Duodenal mucosa (tissue), 2 donors: ENCODE measurements around the gene ELAVL3.

Experiments used
- H3K27ac ChIP-seq: one replicate; pipeline ENCODE4 v1.7.0; 2013; ENCODE audit warnings: low read depth, low read length
- H3K27me3 ChIP-seq, 2 donors: one replicate each; pipeline ENCODE4 v1.7.0; 2013; ENCODE audit warnings: low read length in 2 of 2, control low read depth in 1 of 2; ENCODE audit not compliant: insufficient read depth in 2 of 2, control insufficient read depth in 1 of 2
- H3K36me3 ChIP-seq, 2 donors: one replicate each; pipeline ENCODE4 v1.7.0; 2013; ENCODE audit warnings: low read length in 2 of 2, control low read depth in 1 of 2; ENCODE audit not compliant: insufficient read depth in 2 of 2, control insufficient read depth in 1 of 2
- H3K4me1 ChIP-seq, 2 donors: one replicate each; pipeline ENCODE4 v1.7.0; 2013; ENCODE audit warnings: low read length in 2 of 2, control low read depth in 1 of 2; ENCODE audit not compliant: insufficient read depth in 2 of 2, control insufficient read depth in 1 of 2
- H3K4me3 ChIP-seq, 2 donors: one replicate each; pipeline ENCODE4 v1.7.0; 2013; ENCODE audit warnings: low read length in 2 of 2, low read depth in 1 of 2
- H3K9ac ChIP-seq, 2 donors: one replicate each; pipeline ENCODE4 v1.7.0; 2013; ENCODE audit warnings: low read length in 2 of 2, low read depth in 1 of 2
- H3K9me3 ChIP-seq, 2 donors: one replicate each; pipeline ENCODE4 v1.7.0; 2013; ENCODE audit warnings: low read length in 2 of 2, control low read depth in 1 of 2; ENCODE audit not compliant: control insufficient read depth in 1 of 2

Gene ELAVL3

DNA sequence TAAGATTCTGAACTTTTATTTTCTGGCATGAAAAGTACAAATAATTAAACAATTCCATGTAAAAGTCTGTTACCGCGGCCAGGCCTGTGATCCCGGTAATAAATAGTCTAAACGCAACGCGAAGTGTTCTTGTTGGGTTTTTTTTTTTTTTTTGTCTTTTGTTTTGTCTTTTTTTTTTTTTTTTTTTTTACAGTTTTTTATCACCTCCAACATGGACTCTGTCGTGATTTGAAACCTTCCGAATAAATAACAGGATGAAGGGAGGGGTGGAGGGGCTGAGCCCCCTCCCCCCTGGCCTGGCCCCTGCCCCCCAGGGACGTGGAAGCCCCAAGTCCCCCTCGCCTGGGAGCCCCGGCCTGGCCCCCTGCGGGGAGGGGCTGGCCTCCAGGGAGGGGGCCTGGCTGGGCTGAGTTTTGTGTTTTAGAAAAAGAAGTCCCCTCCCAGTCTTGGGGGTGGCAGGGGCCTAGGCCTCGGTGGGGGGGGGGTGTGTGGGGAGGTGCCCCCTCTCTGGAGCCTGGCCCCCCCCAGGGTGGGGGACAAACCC, 29.4 kb downstream of the ELAVL3 start:
- Histone ChIP-seq H3K27me3 (no peaks in the 10 kb centered on the region), H3K4me1 (no peaks in the 10 kb centered on the region), H3K4me3 (no peak overlapping the region), H3K36me3 (peaks cover 0 to 33% of the 10 kb centered on the region in 2 donors), H3K9ac (no peak overlapping the region), H3K9me3 (no peaks in the 10 kb centered on the region), H3K27ac (no peak overlapping the region)

DNA sequence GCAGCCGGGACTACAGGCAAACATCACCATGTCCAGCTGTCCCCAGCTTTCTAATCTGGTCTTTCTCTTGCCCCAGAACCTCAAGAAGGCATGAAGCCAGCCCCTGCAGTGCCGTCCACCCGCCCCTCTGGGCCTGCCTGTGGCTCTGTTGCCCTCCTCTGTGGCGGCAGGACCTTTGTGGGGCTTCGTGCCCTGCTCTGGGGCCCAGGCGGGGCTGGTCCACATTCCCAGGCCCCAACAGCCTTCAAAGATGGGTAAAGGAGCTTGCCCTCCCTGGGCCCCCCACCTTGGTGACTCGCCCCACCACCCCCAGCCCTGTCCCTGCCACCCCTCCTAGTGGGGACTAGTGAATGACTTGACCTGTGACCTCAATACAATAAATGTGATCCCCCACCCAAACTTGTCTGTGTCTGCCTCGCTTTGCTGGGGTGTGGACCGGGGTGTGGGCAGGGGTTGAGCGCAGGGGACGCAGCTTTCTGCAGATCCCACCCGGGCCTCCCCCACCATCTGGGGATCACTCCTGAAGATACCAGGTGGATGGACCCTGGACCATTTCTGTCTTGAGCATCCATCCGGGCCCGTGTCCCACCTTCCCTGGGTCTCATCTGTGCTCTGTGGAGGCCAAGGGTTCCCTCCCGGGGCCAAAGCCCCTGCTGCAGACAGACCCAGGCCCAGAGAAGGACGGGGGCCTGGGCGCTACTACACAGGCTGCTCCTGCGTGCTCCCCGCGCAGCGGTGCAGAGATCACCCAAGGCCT, 30.1 kb downstream of the ELAVL3 start:
- H3K9ac ChIP-seq = no peak overlapping the region
- no peaks in the 10 kb centered on the region for H3K27me3 ChIP-seq
- H3K27ac ChIP-seq = no peak overlapping the region
- peaks cover 0 to 37% of the 10 kb centered on the region in 2 donors for H3K36me3 ChIP-seq
- H3K9me3 ChIP-seq = no peaks in the 10 kb centered on the region
- no peak overlapping the region for H3K4me3 ChIP-seq
- no peaks in the 10 kb centered on the region for H3K4me1 ChIP-seq

DNA sequence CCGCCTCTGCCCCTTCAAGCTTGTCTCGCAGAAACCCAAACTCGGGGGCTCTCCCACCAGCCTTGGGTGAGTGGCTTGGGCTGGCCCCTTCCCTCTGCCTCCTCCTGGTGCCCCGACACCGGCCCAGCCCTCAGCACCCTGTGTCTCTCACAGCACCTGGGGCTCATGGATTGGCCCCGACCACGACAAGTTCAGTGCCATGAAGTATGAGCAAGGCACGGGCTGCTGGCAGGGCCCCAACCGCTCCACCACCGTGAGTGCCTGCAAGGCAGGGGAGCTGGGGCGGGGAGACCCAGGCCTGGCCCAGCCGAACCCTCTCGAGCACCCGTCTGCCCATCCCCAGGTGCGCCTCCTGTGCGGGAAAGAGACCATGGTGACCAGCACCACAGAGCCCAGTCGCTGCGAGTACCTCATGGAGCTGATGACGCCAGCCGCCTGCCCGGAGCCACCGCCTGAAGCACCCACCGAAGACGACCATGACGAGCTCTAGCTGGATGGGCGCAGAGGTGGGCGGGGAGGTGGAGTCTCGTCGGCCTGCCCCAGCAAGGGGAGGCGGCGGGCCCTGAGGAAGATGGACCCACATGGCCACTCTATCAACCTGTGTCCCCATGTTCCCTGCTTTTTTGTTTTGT, 31.8 kb downstream of the ELAVL3 start:
- no peak overlapping the region for H3K4me3 ChIP-seq
- H3K27me3 ChIP-seq = no peaks in the 10 kb centered on the region
- no peaks in the 10 kb centered on the region for H3K9me3 ChIP-seq
- H3K9ac ChIP-seq = no peak overlapping the region
- H3K4me1 ChIP-seq = no peaks in the 10 kb centered on the region
- H3K36me3 ChIP-seq = peaks cover 5 to 54% of the 10 kb centered on the region in 2 donors
- no peak overlapping the region for H3K27ac ChIP-seq

DNA sequence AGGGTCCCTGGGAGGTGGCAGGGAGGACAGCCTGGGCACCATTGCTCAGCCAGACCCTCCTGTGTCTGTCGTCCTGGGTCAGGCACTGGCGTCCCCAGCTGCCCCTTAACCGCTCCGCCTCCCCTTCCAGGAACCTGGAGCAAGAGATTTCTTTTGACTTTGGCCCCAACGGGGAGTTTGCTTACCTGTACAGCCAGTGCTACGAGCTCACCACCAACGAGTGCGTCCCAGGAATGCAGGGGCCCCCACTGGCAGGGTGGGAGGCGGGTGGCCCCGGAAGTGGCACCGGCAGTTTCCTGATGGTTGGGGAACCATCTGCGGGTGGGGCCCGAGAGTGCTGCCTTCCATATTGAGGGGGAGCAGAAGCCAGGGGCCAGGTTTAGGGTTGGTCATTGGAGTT, 32.4 kb downstream of the ELAVL3 start:
- H3K9me3 ChIP-seq = no peaks in the 10 kb centered on the region
- peaks cover 6 to 58% of the 10 kb centered on the region in 2 donors for H3K36me3 ChIP-seq
- no peaks in the 10 kb centered on the region for H3K27me3 ChIP-seq
- no peak overlapping the region for H3K4me3 ChIP-seq
- no peaks in the 10 kb centered on the region for H3K4me1 ChIP-seq
- no peak overlapping the region for H3K27ac ChIP-seq
- H3K9ac ChIP-seq = no peak overlapping the region

DNA sequence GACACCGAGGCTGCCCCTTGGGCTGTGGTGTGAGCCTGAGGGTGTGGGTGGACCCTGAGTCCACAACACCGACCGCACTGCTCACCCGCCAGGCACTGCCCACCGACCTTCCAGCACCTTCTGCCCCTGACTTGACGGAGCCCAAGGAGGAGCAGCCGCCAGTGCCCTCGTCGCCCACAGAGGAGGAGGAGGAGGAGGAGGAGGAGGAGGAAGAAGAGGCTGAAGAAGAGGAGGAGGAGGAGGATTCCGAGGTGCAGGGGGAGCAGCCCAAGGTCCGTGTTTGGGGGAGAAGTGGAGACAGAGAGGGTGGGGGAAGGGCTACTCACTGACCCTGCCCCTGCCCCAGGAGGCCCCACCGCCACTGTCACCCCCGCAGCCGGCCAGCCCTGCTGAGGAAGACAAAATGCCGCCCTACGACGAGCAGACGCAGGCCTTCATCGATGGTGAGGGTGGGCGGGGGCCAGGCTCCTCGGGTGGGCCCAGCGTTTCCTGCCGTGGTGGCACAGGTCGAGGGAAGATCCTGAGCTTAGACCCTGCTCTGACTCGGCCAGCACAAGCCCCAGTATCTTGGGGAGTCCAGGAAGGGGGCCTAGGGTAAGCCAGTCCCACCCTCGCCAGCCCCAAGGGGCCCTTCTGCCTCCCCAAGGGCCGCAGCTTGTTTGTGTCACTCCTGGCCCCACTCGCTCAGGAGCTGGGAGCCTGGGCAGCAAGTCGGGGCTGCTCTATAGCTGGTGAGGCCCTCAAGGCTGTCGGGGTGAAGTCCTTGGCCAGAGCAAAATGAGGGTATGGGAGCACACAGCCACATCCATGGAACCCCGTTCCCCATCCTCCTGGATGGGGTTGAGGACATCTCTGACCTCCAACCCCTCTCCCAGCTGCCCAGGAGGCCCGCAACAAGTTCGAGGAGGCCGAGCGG, 33.2 kb downstream of the ELAVL3 start:
- Histone ChIP-seq H3K27me3 (no peaks in the 10 kb centered on the region), H3K9me3 (no peaks in the 10 kb centered on the region), H3K36me3 (peaks cover 6 to 58% of the 10 kb centered on the region in 2 donors), H3K4me1 (no peaks in the 10 kb centered on the region), H3K4me3 (no peak overlapping the region), H3K9ac (no peak overlapping the region), H3K27ac (no peak overlapping the region)

DNA sequence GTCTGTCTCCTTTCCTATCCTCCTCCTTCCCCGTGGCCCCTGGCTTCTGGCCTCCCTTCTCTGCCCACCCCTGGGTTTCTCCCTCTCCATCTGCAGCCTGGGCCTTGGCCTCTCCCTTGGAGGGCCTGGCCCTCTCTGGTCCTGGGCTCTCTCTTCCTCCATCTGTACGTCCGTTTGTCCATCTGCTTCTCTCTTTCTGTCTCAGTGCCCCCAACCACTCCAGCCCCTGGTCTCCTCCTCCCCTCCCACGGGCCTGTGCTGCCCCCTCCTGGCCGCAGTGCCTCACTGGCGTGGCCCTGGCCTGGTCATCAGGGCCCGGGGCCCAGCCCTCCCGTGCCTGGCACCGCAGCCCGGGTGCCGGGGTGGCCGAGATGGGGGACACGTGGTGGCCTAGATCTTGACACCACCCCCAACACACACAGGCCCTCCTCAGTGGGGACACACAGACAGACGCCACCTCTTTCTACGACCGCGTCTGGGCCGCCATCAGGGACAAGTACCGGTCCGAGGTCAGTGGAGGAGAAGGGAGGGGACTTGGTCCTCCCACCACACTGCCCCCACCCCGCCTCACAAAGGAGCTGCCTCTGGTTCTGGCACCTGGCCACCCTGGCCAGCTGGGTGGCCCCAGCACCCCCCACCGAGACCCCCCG, 34.1 kb downstream of the ELAVL3 start:
- peaks cover 12 to 65% of the 10 kb centered on the region in 2 donors for H3K36me3 ChIP-seq
- no peaks in the 10 kb centered on the region for H3K4me1 ChIP-seq
- no peaks in the 10 kb centered on the region for H3K9me3 ChIP-seq
- H3K4me3 ChIP-seq = no peak overlapping the region
- no peaks in the 10 kb centered on the region for H3K27me3 ChIP-seq
- H3K27ac ChIP-seq = no peak overlapping the region
- H3K9ac ChIP-seq = no peak overlapping the region

DNA sequence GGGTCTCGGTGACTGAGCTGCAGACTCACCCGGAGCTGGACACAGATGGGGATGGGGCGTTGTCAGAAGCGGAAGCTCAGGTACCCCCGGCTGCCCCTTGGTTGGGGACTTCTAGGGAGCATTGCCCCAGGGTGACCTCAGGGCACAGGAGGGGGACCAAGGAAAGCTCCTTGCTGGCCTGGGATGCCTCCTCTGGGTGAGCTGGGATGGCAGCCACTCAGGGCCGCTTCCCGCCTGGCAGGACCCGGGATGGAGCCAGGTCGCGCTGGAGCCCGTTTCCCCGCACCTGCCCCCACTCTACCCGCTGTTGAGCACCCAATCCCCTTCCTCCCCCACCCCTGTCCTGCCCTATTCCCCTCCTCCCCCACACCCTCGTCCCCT, 34.6 kb downstream of the ELAVL3 start:
- no peak overlapping the region for H3K4me3 ChIP-seq
- H3K4me1 ChIP-seq = no peaks in the 10 kb centered on the region
- H3K27ac ChIP-seq = no peak overlapping the region
- no peak overlapping the region for H3K9ac ChIP-seq
- H3K36me3 ChIP-seq = peaks cover 16 to 71% of the 10 kb centered on the region in 2 donors
- H3K9me3 ChIP-seq = no peaks in the 10 kb centered on the region
- H3K27me3 ChIP-seq = no peaks in the 10 kb centered on the region

DNA sequence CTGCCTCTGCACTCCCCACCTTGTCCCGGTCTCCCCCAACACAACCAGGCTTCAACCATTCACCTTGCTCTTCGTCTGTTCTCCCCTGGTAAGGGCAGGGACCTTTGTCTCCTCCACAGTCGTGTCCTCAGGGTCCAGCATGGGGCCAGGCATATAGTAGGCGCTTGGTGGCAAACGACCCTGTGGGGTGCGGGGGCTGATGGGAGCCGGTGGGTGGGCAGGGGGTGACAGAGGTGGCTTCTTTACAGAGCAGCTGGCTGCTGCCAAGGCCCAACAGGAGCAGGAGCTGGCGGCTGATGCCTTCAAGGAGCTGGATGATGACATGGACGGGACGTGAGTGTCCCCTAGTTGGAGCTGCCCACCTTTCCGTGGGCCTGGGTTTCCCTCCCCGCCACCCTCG, 35.7 kb downstream of the ELAVL3 start:
- peaks cover 20 to 79% of the 10 kb centered on the region in 2 donors for H3K36me3 ChIP-seq
- H3K4me3 ChIP-seq = no peak overlapping the region
- H3K9me3 ChIP-seq = no peaks in the 10 kb centered on the region
- no peak overlapping the region for H3K27ac ChIP-seq
- no peak overlapping the region for H3K9ac ChIP-seq
- H3K27me3 ChIP-seq = no peaks in the 10 kb centered on the region
- no peaks in the 10 kb centered on the region for H3K4me1 ChIP-seq

DNA sequence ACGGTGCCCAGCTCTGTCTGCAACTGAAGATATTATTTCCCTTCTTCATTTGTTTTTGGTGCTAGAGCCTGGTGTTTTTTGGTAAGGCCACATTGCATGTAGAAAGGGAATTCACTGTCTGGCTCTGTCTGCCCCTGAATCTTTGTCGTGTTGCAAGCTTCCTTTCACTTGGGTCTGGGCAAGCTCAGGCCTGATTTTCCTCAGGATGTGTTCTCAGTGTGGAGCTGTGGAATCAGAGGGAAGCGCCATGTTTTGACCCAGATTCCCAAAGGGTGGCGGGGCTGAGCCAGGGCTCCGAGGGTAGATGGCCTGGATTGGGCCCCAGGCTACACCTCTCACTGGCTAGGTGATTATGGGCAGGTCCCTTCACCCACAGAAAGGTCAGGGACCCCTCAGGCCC, 36.8 kb downstream of the ELAVL3 start:
- Histone ChIP-seq H3K4me3 (no peak overlapping the region), H3K27me3 (no peaks in the 10 kb centered on the region), H3K9me3 (no peaks in the 10 kb centered on the region), H3K36me3 (peaks cover 20 to 69% of the 10 kb centered on the region in 2 donors), H3K4me1 (no peaks in the 10 kb centered on the region), H3K9ac (no peak overlapping the region), H3K27ac (no peak overlapping the region)
